GM20431 (cell line): ENCODE data around the gene PIAS1.
"Not testable (repeated sequence)": the region's sequence is repeated elsewhere in the genome, so short reads cannot be mapped to it uniquely, and the experiment has no call there.

Experiments used
- in situ Hi-C: fragments of 300-500 bp; cut with MseI, MboI; formaldehyde crosslinking; loops from one replicate; pipeline ENCODE4 v1.15.0; 2020; ENCODE audit warnings: low sequenced_read_pairs; ENCODE audit not compliant: unreplicated experiment

PIAS1 gene

GRCh38 chr15:68196445-68197169 is 142.5 kb downstream of the PIAS1 start:
- in situ Hi-C loops: no loop called here

- in situ Hi-C loops: no loop called here
Measured at GRCh38 chr15:68197170-68197492, 143.0 kb downstream of the PIAS1 start.

- in situ Hi-C loops: no loop called here
Measured at GRCh38 chr15:68197661-68198437, 143.7 kb downstream of the PIAS1 start.

- in situ Hi-C loops: no loop called here
Measured at GRCh38 chr15:68199340-68199739, 145.2 kb downstream of the PIAS1 start.

- in situ Hi-C loops: no loop called here
Measured at GRCh38 chr15:68200016-68200861, 146.1 kb downstream of the PIAS1 start.

GRCh38 chr15:68201153-68201878 is 147.2 kb downstream of the PIAS1 start:
- in situ Hi-C loops: no loop called here

GRCh38 chr15:68201879-68202261 is 147.8 kb downstream of the PIAS1 start:
- in situ Hi-C loops: no loop called here

GRCh38 chr15:68202994-68203393 is 148.9 kb downstream of the PIAS1 start:
- in situ Hi-C loops: not testable (repeated sequence)

- in situ Hi-C loops: no loop called here
Measured at GRCh38 chr15:68203486-68203885, 149.4 kb downstream of the PIAS1 start.

GRCh38 chr15:68203956-68204355 is 149.8 kb downstream of the PIAS1 start:
- in situ Hi-C loops: no loop called here

- in situ Hi-C loops: no loop called here
Measured at GRCh38 chr15:68204361-68204760, 150.2 kb downstream of the PIAS1 start.

GRCh38 chr15:68204776-68205557 is 150.9 kb downstream of the PIAS1 start, which contains the start of gene CALML4:
Gene CALML4 (minus strand): TSS chr15:68205332. CDS start chr15:68205247, 85 bp downstream.
- in situ Hi-C loops: no loop called here

GRCh38 chr15:68205558-68205944 is 151.4 kb downstream of the PIAS1 start:
- in situ Hi-C loops: no loop called here

GRCh38 chr15:68205954-68206539 is 151.9 kb downstream of the PIAS1 start:
- in situ Hi-C loops: no loop called here

GRCh38 chr15:68206711-68207151 is 152.6 kb downstream of the PIAS1 start:
- in situ Hi-C loops: no loop called here

- in situ Hi-C loops: no loop called here
Measured at GRCh38 chr15:68207176-68207935, 153.2 kb downstream of the PIAS1 start.

- in situ Hi-C loops: no loop called here
Measured at GRCh38 chr15:68208136-68208535, 154.0 kb downstream of the PIAS1 start.

GRCh38 chr15:68208636-68209240 is 154.6 kb downstream of the PIAS1 start:
- in situ Hi-C loops: no loop called here
